H1 (cell line): Measurements from ENCODE around the gene SMIM9.

ENCODE experiments used
- CREB1 ChIP-seq: IDR thresholded peaks from 2 replicates; pipeline ENCODE4 v1.6.1; 2012; ENCODE audit warnings: inconsistent platforms
- GABPA ChIP-seq: IDR thresholded peaks from 2 replicates; pipeline ENCODE4 v1.6.1; 2011; ENCODE audit warnings: mild to moderate bottlenecking, low read length, moderate library complexity, borderline replicate concordance; ENCODE audit not compliant: insufficient read depth
- NRF1 ChIP-seq: IDR thresholded peaks from 2 replicates; pipeline ENCODE4 v1.6.1; 2011; ENCODE audit warnings: mild to moderate bottlenecking, low read depth, low read length, improper control_type of control experiment
- POLR2A ChIP-seq, 2 experiments: IDR thresholded peaks; 1 replicate in 1 of 2; 2 replicates in 1 of 2; pipeline ENCODE4 v1.6.1; 2011; ENCODE audit warnings: low read depth in 2 of 2, low read length in 2 of 2, mild to moderate bottlenecking in 2 of 2; ENCODE audit errors: control extremely low read depth in 1 of 2
- SIX5 ChIP-seq: IDR thresholded peaks from 2 replicates; pipeline ENCODE4 v1.6.1; 2011; ENCODE audit warnings: mild to moderate bottlenecking, low read depth, low read length
- YY1 ChIP-seq: IDR thresholded peaks from 2 replicates; pipeline ENCODE4 v1.6.1; 2011; ENCODE audit warnings: low read depth, mild to moderate bottlenecking, low read length
- TF ChIP-seq, protein P1 (sequence below), 3 experiments: IDR thresholded peaks; 1 replicate in 2 of 3; 2 replicates in 1 of 3; pipeline versions ENCODE4 v1.5.1 to v1.6.1; 2011; ENCODE audit warnings: low read length in 3 of 3, mild to moderate bottlenecking in 3 of 3, inconsistent platforms in 2 of 3, low read depth in 1 of 3, moderate library complexity in 1 of 3; ENCODE audit not compliant: insufficient read depth in 1 of 3; ENCODE audit errors: control extremely low read depth in 1 of 3
- TF ChIP-seq, protein P2 (sequence below): IDR thresholded peaks from 2 replicates; pipeline ENCODE4 v1.6.1; 2012; ENCODE audit warnings: inconsistent platforms

- TF ChIP-seq, protein P1, sequence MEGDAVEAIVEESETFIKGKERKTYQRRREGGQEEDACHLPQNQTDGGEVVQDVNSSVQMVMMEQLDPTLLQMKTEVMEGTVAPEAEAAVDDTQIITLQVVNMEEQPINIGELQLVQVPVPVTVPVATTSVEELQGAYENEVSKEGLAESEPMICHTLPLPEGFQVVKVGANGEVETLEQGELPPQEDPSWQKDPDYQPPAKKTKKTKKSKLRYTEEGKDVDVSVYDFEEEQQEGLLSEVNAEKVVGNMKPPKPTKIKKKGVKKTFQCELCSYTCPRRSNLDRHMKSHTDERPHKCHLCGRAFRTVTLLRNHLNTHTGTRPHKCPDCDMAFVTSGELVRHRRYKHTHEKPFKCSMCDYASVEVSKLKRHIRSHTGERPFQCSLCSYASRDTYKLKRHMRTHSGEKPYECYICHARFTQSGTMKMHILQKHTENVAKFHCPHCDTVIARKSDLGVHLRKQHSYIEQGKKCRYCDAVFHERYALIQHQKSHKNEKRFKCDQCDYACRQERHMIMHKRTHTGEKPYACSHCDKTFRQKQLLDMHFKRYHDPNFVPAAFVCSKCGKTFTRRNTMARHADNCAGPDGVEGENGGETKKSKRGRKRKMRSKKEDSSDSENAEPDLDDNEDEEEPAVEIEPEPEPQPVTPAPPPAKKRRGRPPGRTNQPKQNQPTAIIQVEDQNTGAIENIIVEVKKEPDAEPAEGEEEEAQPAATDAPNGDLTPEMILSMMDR (IDR thresholded peaks at IDR 0.05; ENCODE audit: control extremely low read depth in 1 of 3, insufficient read depth in 1 of 3, low read depth in 1 of 3, low read length in 3 of 3), result no peak
- TF ChIP-seq, protein P2, sequence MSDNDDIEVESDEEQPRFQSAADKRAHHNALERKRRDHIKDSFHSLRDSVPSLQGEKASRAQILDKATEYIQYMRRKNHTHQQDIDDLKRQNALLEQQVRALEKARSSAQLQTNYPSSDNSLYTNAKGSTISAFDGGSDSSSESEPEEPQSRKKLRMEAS, result no peak
- TF ChIP-seq GABPA (no peak), YY1 (no peak), SIX5 (no peak), POLR2A (IDR thresholded peaks at IDR 0.05; ENCODE audit: control extremely low read depth in 1 of 2, low read depth in 2 of 2, low read length in 2 of 2) (no peak), CREB1 (no peak), NRF1 (no peak)
Observed at GRCh38 chrX:154833746-154834274, 652 bp downstream of the SMIM9 start.
